ENCODE results near the gene PSG11. TPM values are rescaled to one million over a fixed set of nuclear protein-coding genes. Genes with fewer than 3 reads are reported as not detected.
"Not testable (repeated sequence)": the region's sequence is repeated elsewhere in the genome, so short reads cannot be mapped to it uniquely, and the experiment has no call there.

The PSG11 gene
- total and polyA plus RNA-seq, 2 donors from 2014 or later, result not detected

DNA sequence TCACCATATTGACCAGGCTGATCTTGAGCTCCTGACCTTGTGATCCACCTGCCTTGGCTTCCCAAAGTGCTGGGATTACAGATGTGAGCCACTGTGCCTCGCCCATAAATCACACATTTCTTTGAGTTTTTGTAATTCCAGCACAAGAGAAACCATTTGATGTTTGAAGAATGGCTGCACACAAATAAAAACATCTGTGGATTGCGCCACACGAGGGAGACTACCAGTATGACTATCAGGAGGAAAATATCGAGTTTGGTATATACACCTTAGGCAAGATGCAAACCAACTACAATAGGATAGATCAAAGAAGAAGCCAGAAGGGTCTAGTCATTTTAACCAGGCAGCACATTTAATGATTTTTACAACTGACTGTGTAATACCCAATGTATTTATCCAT is 20.4 kb downstream of the PSG11 start:
- H3K27ac ChIP-seq (ENCODE audit: low read depth in 2 of 2, low read length in 2 of 2); H3K9ac ChIP-seq (ENCODE audit: low read length in 3 of 3); FAIRE-seq; DNase-seq; H3K4me3 ChIP-seq (ENCODE audit: low read length in 3 of 3); H3K4me1 ChIP-seq (ENCODE audit: control insufficient read depth in 2 of 3, insufficient read depth in 2 of 3, low read depth in 1 of 3, low read length in 3 of 3); H3K36me3 ChIP-seq (ENCODE audit: control insufficient read depth in 2 of 3, insufficient read depth in 3 of 3, low read length in 3 of 3); H3K9me3 ChIP-seq (ENCODE audit: control insufficient read depth in 2 of 3, insufficient read depth in 1 of 3, low read length in 3 of 3); intact Hi-C loops (cut with DNase I); H3K27me3 ChIP-seq (ENCODE audit: control insufficient read depth, insufficient read depth, low read length): not testable (repeated sequence)

GRCh38 chr19:43004846-43005245 is 21.4 kb downstream of the PSG11 start:
- intact Hi-C loops (cut with DNase I); H3K27ac ChIP-seq (ENCODE audit: low read depth in 2 of 2, low read length in 2 of 2); H3K4me3 ChIP-seq (ENCODE audit: low read length in 3 of 3); FAIRE-seq; H3K27me3 ChIP-seq (ENCODE audit: control insufficient read depth, insufficient read depth, low read length); H3K36me3 ChIP-seq (ENCODE audit: control insufficient read depth in 2 of 3, insufficient read depth in 3 of 3, low read length in 3 of 3); H3K9me3 ChIP-seq (ENCODE audit: control insufficient read depth in 2 of 3, insufficient read depth in 1 of 3, low read length in 3 of 3); H3K9ac ChIP-seq (ENCODE audit: low read length in 3 of 3); H3K4me1 ChIP-seq (ENCODE audit: control insufficient read depth in 2 of 3, insufficient read depth in 2 of 3, low read depth in 1 of 3, low read length in 3 of 3): not testable (repeated sequence)
- DNase-seq, result peak in 1 of 5 donors; percentile 0

DNA sequence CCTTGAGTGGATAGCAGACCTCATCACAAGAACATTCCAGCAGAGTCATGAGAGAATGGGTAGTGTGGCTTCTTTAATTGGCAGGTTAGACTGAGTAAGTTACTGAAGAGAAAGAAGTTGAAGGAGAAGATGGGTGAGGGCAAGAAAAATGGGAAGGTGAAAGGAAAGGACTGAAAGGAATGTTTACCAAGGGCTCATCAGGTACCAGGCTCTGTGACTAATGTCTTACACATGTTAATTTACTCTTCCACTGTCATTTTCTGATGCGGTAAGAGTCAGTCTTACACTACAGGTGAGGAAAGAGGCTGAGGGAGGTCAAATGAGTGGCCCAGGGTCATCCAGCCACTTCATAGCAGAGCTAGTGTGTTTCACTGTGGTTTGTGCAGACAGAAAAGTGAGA is 22.6 kb downstream of the PSG11 start:
- H3K9ac ChIP-seq (ENCODE audit: low read length in 3 of 3); intact Hi-C loops (cut with DNase I); H3K4me3 ChIP-seq (ENCODE audit: low read length in 3 of 3); FAIRE-seq; H3K9me3 ChIP-seq (ENCODE audit: control insufficient read depth in 2 of 3, insufficient read depth in 1 of 3, low read length in 3 of 3); H3K27ac ChIP-seq (ENCODE audit: low read depth in 2 of 2, low read length in 2 of 2); H3K36me3 ChIP-seq (ENCODE audit: control insufficient read depth in 2 of 3, insufficient read depth in 3 of 3, low read length in 3 of 3); H3K27me3 ChIP-seq (ENCODE audit: control insufficient read depth, insufficient read depth, low read length); DNase-seq; H3K4me1 ChIP-seq (ENCODE audit: control insufficient read depth in 2 of 3, insufficient read depth in 2 of 3, low read depth in 1 of 3, low read length in 3 of 3): not testable (repeated sequence)

DNA sequence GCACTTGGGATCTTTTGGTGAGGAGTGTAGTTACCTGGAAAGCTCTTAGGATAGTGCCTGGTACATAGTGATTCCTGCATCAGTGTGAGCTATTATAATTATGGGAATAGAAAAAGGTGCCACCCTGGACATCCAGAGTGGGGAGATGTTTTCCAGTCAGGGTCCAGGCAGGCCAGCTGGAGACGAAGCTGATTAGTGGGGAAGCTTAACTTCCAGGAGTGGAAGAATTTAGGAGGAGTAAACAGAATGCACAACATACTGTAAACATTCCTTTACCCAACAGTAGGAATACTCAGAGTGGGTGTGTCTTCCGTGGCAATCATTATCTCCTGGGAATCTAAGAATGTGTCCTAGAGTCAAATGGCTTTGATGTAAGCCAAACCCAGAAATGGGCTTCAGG is 23.3 kb downstream of the PSG11 start:
- H3K36me3 ChIP-seq (ENCODE audit: control insufficient read depth in 2 of 3, insufficient read depth in 3 of 3, low read length in 3 of 3); H3K4me1 ChIP-seq (ENCODE audit: control insufficient read depth in 2 of 3, insufficient read depth in 2 of 3, low read depth in 1 of 3, low read length in 3 of 3); H3K4me3 ChIP-seq (ENCODE audit: low read length in 3 of 3); H3K9me3 ChIP-seq (ENCODE audit: control insufficient read depth in 2 of 3, insufficient read depth in 1 of 3, low read length in 3 of 3); H3K9ac ChIP-seq (ENCODE audit: low read length in 3 of 3); DNase-seq; FAIRE-seq; intact Hi-C loops (cut with DNase I); H3K27ac ChIP-seq (ENCODE audit: low read depth in 2 of 2, low read length in 2 of 2); H3K27me3 ChIP-seq (ENCODE audit: control insufficient read depth, insufficient read depth, low read length): not testable (repeated sequence)

- H3K27ac ChIP-seq (ENCODE audit: low read depth in 2 of 2, low read length in 2 of 2); DNase-seq; H3K9ac ChIP-seq (ENCODE audit: low read length in 3 of 3); H3K9me3 ChIP-seq (ENCODE audit: control insufficient read depth in 2 of 3, insufficient read depth in 1 of 3, low read length in 3 of 3); H3K4me1 ChIP-seq (ENCODE audit: control insufficient read depth in 2 of 3, insufficient read depth in 2 of 3, low read depth in 1 of 3, low read length in 3 of 3); H3K27me3 ChIP-seq (ENCODE audit: control insufficient read depth, insufficient read depth, low read length); intact Hi-C loops (cut with DNase I); H3K36me3 ChIP-seq (ENCODE audit: control insufficient read depth in 2 of 3, insufficient read depth in 3 of 3, low read length in 3 of 3); FAIRE-seq; H3K4me3 ChIP-seq (ENCODE audit: low read length in 3 of 3): not testable (repeated sequence)
These were observed 30.1 kb downstream of the PSG11 start for GRCh38 chr19:42996161-42996560.

DNA sequence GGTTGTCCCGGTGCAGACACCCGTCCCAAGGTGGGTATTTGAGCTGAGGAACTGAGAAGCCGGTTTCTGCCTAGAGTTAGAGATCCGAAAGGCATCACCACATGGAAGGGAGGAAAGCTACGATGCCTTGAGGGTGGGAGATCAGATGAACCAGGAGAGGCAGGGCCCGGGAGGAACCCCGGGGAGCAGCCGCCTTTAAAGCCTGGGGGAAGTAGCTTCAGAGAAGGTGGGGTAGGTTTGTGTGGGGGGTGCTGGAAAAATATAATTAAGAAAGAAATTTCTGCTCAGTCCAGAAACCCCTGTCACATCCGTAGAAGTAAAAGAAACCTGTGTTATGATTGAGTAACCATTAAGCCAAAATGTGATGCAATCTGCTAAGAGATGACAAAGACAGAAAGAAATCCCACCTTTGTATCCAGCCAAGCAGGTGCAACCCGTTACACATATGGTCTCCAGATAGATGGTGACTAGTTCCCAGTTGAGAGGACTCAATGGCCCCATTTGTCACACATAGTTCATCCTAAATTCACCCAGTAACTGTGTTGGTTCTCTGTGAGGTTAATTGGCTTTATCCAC is 34.2 kb downstream of the PSG11 start:
- FAIRE-seq; H3K9ac ChIP-seq (ENCODE audit: low read length in 3 of 3): not testable (repeated sequence)

More for the DNA sequence above, 34.2 kb downstream of the PSG11 start:
- H3K4me1 ChIP-seq (ENCODE audit: control insufficient read depth in 2 of 3, insufficient read depth in 2 of 3, low read depth in 1 of 3, low read length in 3 of 3); H3K9me3 ChIP-seq (ENCODE audit: control insufficient read depth in 2 of 3, insufficient read depth in 1 of 3, low read length in 3 of 3); H3K4me3 ChIP-seq (ENCODE audit: low read length in 3 of 3); DNase-seq; H3K27me3 ChIP-seq (ENCODE audit: control insufficient read depth, insufficient read depth, low read length); intact Hi-C loops (cut with DNase I); H3K36me3 ChIP-seq (ENCODE audit: control insufficient read depth in 2 of 3, insufficient read depth in 3 of 3, low read length in 3 of 3); H3K27ac ChIP-seq (ENCODE audit: low read depth in 2 of 2, low read length in 2 of 2): not testable (repeated sequence)
